ENCODE results near the gene RALGAPA2.
A peak's percentile ranks its signal among the peaks of the same experiment; 100 is the strongest.

Gene RALGAPA2

DNA sequence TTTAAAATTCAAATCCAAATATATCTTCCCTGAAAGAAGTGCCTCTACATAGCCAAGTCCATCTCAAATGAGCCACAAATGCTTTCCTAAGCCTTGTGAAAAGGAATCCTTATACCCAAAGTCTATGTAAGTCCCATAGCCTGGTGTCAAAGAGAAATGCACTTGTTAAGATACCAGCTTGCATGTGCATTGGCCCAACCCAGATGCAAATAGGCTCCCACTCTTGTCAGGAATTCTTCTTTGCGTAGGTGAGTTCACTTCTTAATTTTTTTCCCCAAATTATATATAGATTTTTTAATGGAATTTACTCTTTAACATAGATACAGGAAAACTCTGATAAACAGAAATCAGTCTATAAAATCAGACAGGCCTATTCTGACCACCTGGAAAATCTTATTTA is 105.6 kb downstream of the RALGAPA2 start:
- TF ChIP-seq, protein P1, sequence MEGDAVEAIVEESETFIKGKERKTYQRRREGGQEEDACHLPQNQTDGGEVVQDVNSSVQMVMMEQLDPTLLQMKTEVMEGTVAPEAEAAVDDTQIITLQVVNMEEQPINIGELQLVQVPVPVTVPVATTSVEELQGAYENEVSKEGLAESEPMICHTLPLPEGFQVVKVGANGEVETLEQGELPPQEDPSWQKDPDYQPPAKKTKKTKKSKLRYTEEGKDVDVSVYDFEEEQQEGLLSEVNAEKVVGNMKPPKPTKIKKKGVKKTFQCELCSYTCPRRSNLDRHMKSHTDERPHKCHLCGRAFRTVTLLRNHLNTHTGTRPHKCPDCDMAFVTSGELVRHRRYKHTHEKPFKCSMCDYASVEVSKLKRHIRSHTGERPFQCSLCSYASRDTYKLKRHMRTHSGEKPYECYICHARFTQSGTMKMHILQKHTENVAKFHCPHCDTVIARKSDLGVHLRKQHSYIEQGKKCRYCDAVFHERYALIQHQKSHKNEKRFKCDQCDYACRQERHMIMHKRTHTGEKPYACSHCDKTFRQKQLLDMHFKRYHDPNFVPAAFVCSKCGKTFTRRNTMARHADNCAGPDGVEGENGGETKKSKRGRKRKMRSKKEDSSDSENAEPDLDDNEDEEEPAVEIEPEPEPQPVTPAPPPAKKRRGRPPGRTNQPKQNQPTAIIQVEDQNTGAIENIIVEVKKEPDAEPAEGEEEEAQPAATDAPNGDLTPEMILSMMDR (IDR thresholded peaks at IDR 0.05; ENCODE audit: borderline replicate concordance, control extremely low read depth, extremely low read depth, insufficient read depth, missing control alignments), result no peak
- in situ Hi-C loops (cut with MboI; ENCODE audit: low sequenced_read_pairs, unreplicated experiment), result no loop called here
- no peak for DNase-seq (ENCODE audit: low spot score)

DNA sequence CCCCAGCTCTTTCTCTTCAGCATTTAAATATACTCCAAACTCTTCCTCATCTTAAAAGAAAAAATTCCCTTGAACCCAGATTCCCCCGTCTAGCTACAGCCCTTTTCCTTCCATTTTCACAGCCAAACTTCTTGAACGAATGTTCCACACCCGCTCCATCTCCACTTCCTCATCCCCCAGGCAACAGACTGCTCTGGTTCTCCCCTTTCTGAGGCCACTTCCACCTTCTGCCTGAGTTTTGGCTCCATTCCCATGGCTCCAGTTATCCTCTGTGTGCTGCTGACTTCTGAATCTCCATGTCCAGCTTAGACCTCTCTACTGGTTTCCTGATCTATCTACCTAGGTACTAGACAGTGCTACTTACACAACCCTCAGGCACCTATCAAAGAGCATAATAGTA is 106.4 kb downstream of the RALGAPA2 start:
- in situ Hi-C loops (cut with MboI; ENCODE audit: low sequenced_read_pairs, unreplicated experiment), result no loop called here
- no peak for DNase-seq (ENCODE audit: low spot score)
- TF ChIP-seq, protein P1 (IDR thresholded peaks at IDR 0.05; ENCODE audit: borderline replicate concordance, control extremely low read depth, extremely low read depth, insufficient read depth, missing control alignments), result no peak

DNA sequence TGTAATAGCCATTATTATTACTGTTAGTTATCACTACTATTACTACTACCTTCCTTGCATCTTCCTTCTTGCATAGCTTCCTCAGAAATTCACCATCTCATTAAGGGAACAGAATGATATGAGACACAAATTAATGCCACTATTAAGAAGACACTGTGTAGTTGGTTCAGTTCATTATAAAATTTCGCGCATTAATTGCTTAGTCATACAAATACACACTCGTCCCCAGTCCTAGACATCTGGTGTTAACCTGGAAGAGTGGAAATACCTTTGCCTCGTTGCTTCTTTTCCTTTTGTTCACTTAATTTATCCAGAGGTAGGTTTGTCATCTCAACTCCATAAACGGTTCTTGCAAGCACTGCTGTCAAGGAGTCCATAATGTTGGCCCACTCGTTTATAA is 107.5 kb downstream of the RALGAPA2 start:
- TF ChIP-seq, protein P1 (IDR thresholded peaks at IDR 0.05; ENCODE audit: borderline replicate concordance, control extremely low read depth, extremely low read depth, insufficient read depth, missing control alignments), result no peak
- DNase-seq (ENCODE audit: low spot score), result no peak
- in situ Hi-C loops (cut with MboI; ENCODE audit: low sequenced_read_pairs, unreplicated experiment), result no loop called here

DNA sequence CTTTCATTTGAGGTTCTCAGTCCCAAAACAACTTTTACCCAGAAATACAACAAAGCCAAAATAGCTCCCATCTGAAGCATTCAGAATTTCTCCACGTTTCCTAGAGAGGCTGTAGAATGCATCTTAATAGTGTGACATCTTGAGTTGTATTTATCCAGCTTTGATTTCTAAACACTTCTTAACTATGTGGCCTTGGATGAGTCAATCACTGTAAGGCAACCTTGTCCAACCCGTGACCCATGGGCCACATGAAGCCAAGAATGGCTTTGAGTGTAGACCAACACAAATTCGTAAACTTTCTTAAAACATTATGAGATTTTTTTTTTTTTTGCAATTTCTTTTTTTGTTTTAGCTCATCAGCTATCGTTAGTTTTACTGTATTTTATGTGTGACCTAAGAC is 108.1 kb downstream of the RALGAPA2 start:
- in situ Hi-C loops (cut with MboI; ENCODE audit: low sequenced_read_pairs, unreplicated experiment), result no loop called here
- TF ChIP-seq, protein P1 (IDR thresholded peaks at IDR 0.05; ENCODE audit: borderline replicate concordance, control extremely low read depth, extremely low read depth, insufficient read depth, missing control alignments), result no peak
- no peak for DNase-seq (ENCODE audit: low spot score)

DNA sequence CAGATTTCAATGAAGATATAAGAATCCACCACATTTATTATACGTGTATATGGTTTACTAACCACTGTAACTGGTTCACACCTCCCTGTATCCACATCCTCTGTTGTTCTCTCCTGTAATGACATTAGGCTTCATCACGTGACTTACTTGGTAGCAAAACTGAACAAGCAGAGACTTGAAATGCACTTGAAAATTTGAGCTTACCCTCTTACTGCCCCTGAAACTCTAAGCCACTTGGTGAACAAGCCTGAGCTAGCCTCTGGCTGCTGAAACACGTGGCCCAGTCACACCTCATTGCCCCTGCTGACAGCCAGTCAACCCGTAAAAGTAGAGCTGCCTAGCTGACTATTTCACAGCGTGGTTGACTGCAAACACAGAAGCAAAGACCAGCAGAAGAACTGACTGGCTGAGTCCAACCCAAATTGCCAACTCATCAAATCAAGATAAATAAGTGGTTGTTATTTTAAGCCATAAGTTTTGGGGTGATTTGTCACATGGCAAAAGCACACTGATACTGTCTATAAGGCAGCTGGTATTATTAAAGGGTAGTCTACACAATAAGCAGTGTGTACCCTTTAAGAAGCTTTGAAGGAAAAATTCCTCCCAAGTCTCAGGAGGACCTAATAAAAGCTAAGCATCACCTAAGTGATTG is 109.0 kb downstream of the RALGAPA2 start:
- in situ Hi-C loops (cut with MboI; ENCODE audit: low sequenced_read_pairs, unreplicated experiment), result no loop called here

DNA sequence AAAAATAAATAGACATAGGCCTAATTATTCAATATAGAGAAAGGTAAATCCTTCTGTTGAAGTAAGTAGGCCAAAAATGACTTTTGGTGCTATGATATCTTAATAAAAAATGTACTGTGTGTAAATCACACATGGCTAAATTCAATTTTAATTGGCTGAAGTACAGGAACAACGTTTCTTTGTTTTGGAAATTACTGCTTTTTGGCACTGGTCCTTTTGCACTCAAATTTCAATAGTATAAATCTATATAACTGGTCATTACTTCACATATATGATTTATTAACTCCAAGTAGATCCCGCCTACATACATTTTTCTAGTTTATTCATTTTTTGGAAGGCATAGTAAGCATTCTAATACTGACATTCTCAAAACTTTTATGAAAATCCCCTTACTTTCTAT is 114.5 kb downstream of the RALGAPA2 start:
- TF ChIP-seq, protein P1 (IDR thresholded peaks at IDR 0.05; ENCODE audit: borderline replicate concordance, control extremely low read depth, extremely low read depth, insufficient read depth, missing control alignments), result no peak
- DNase-seq (ENCODE audit: low spot score), result no peak
- in situ Hi-C loops (cut with MboI; ENCODE audit: low sequenced_read_pairs, unreplicated experiment), result no loop called here

More for the DNA sequence above, 109.0 kb downstream of the RALGAPA2 start:
- peak; percentile 63 for DNase-seq (ENCODE audit: low spot score)
- TF ChIP-seq, protein P1 (IDR thresholded peaks at IDR 0.05; ENCODE audit: borderline replicate concordance, control extremely low read depth, extremely low read depth, insufficient read depth, missing control alignments), result no peak
